HepG2 (cell line): Measurements from ENCODE around the gene FTL. TPM values are rescaled to one million over a fixed set of nuclear protein-coding genes. Genes with fewer than 3 reads are reported as not detected.
A peak's percentile ranks its signal among the peaks of the same experiment; 100 is the strongest.

Experiments used
- ESRRA ChIP-seq: sonication (generic); formaldehyde crosslinking; IDR thresholded peaks from 2 replicates; pipeline ENCODE4 v1.5.1; 2020; ENCODE audit warnings: mild to moderate bottlenecking, low read depth, missing genetic modification reagents
- HINFP ChIP-seq: sonication (generic); formaldehyde crosslinking; IDR thresholded peaks from 2 replicates; pipeline ENCODE4 v1.4.0; 2020; ENCODE audit warnings: low read depth, mild to moderate bottlenecking, missing genetic modification reagents
- HOXA3 ChIP-seq: sonication (generic); formaldehyde crosslinking; IDR thresholded peaks from 2 replicates; pipeline ENCODE4 v1.5.0; 2020; ENCODE audit warnings: missing genetic modification reagents
- PHF5A ChIP-seq: IDR thresholded peaks from one replicate; pipeline ENCODE4 v1.6.1; 2018; ENCODE audit warnings: low read depth, missing genetic modification reagents; ENCODE audit not compliant: unreplicated experiment
- SMAD9 ChIP-seq: sonication (generic); formaldehyde crosslinking; IDR thresholded peaks from 2 replicates; pipeline ENCODE4 v1.5.1; 2020; ENCODE audit warnings: mild to moderate bottlenecking, missing genetic modification reagents
- SP4 ChIP-seq: sonication (generic); formaldehyde crosslinking; IDR thresholded peaks from 2 replicates; pipeline ENCODE4 v1.8.1; 2023; ENCODE audit warnings: mild to moderate bottlenecking, missing genetic modification reagents
- ZNF225 ChIP-seq: sonication (generic); formaldehyde crosslinking; IDR thresholded peaks from 2 replicates; pipeline ENCODE4 v1.4.0; 2020; ENCODE audit warnings: mild to moderate bottlenecking, missing genetic modification reagents
- ZNF660 ChIP-seq: sonication (generic); formaldehyde crosslinking; IDR thresholded peaks from 2 replicates; pipeline ENCODE4 v1.5.1; 2020; ENCODE audit warnings: mild to moderate bottlenecking, low read depth, missing genetic modification reagents, borderline replicate concordance
- ZNF691 ChIP-seq: sonication (generic); formaldehyde crosslinking; IDR thresholded peaks from 2 replicates; pipeline ENCODE4 v1.4.0; 2020; ENCODE audit warnings: missing genetic modification reagents, low read depth, mild to moderate bottlenecking, borderline replicate concordance
- ZNF792 ChIP-seq: IDR thresholded peaks from 2 replicates; pipeline ENCODE4 v1.6.1; 2016
- ZSCAN30 ChIP-seq: sonication (generic); formaldehyde crosslinking; IDR thresholded peaks from 2 replicates; pipeline ENCODE4 v1.5.0; 2020; ENCODE audit warnings: mild to moderate bottlenecking, missing genetic modification reagents
- polyA plus RNA-seq, 8 experiments: library from polyadenylated mRNA; depleted of rRNA in 3 of 8; stranded (reverse) in 7 of 8; unstranded in 1 of 8; fragments of >200 nt; fragmentation: Illumina TruSeq in 4 of 8; extraction: Trizol in 4 of 8; gene quantifications; 2 replicates each; pipeline versions ENCODE4 v1.2.1 to v1.2.3, GENCODE V29; 2011 to 2016; ENCODE audit warnings: low read depth in 4 of 8, missing spikeins in 1 of 8, mixed read lengths in 1 of 8; ENCODE audit not compliant: insufficient read depth in 1 of 8
- total RNA-seq, 5 experiments: library from RNA; depleted of rRNA; stranded (reverse); fragments of >200 nt; fragmentation: Illumina TruSeq; extraction: Trizol; gene quantifications; 2 replicates each; pipeline ENCODE4 v1.2.3, GENCODE V29; 2016; ENCODE audit warnings: low read depth in 1 of 5
- TF ChIP-seq, protein P1 (sequence below): sonication (generic); formaldehyde crosslinking; IDR thresholded peaks from 2 replicates; pipeline ENCODE4 v1.5.0; 2020; ENCODE audit warnings: mild to moderate bottlenecking, missing genetic modification reagents
- TF ChIP-seq, protein P2 (sequence below): sonication (generic); formaldehyde crosslinking; IDR thresholded peaks from 2 replicates; pipeline ENCODE4 v1.4.0; 2020; ENCODE audit warnings: mild to moderate bottlenecking, low read depth, missing genetic modification reagents
- TF ChIP-seq, protein P3 (sequence below): IDR thresholded peaks from 2 replicates; pipeline ENCODE4 v1.6.1; 2016; ENCODE audit warnings: missing biosample characterization, missing genetic modification reagents, low read depth
- TF ChIP-seq, protein P4 (sequence below): sonication (generic); formaldehyde crosslinking; IDR thresholded peaks from 2 replicates; pipeline ENCODE4 v1.9.0; 2021; ENCODE audit warnings: missing genetic modification reagents, mild to moderate bottlenecking, borderline replicate concordance
- TF ChIP-seq, protein P5 (sequence below): sonication (generic); formaldehyde crosslinking; conservative IDR thresholded peaks from 2 replicates; pipeline ENCODE4 v1.8.0; 2022; ENCODE audit warnings: low read depth, missing genetic modification reagents

FTL gene
- total and polyA plus RNA-seq, 2 of the 13 experiments (the other 11 are each of a cell fraction or from before 2014, with no cell fraction given), result 2,721 to 8,800 TPM

- TF ChIP-seq, protein P1, sequence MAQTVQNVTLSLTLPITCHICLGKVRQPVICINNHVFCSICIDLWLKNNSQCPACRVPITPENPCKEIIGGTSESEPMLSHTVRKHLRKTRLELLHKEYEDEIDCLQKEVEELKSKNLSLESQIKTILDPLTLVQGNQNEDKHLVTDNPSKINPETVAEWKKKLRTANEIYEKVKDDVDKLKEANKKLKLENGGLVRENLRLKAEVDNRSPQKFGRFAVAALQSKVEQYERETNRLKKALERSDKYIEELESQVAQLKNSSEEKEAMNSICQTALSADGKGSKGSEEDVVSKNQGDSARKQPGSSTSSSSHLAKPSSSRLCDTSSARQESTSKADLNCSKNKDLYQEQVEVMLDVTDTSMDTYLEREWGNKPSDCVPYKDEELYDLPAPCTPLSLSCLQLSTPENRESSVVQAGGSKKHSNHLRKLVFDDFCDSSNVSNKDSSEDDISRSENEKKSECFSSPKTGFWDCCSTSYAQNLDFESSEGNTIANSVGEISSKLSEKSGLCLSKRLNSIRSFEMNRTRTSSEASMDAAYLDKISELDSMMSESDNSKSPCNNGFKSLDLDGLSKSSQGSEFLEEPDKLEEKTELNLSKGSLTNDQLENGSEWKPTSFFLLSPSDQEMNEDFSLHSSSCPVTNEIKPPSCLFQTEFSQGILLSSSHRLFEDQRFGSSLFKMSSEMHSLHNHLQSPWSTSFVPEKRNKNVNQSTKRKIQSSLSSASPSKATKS (CRISPR knock-in tag), result no peak; the same call in 1 of the 2 replicates
- TF ChIP-seq ZNF225 (CRISPR knock-in tag) (no peak; the same call in 1 of the 2 replicates), ZNF660 (CRISPR knock-in tag) (no peak), HOXA3 (CRISPR knock-in tag) (peak; percentile 46; the same call in 1 of the 2 replicates), SMAD9 (no peak), ESRRA (CRISPR knock-in tag) (no peak), SP4 (CRISPR knock-in tag) (no peak), PHF5A (CRISPR knock-in tag) (peak; percentile 50), ZSCAN30 (no peak; the same call in 1 of the 2 replicates), ZNF691 (CRISPR knock-in tag) (no peak), ZNF792 (CRISPR knock-in tag) (no peak), HINFP (no peak)
- TF ChIP-seq, protein P2, sequence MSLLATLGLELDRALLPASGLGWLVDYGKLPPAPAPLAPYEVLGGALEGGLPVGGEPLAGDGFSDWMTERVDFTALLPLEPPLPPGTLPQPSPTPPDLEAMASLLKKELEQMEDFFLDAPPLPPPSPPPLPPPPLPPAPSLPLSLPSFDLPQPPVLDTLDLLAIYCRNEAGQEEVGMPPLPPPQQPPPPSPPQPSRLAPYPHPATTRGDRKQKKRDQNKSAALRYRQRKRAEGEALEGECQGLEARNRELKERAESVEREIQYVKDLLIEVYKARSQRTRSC, result no peak
- TF ChIP-seq, protein P3, sequence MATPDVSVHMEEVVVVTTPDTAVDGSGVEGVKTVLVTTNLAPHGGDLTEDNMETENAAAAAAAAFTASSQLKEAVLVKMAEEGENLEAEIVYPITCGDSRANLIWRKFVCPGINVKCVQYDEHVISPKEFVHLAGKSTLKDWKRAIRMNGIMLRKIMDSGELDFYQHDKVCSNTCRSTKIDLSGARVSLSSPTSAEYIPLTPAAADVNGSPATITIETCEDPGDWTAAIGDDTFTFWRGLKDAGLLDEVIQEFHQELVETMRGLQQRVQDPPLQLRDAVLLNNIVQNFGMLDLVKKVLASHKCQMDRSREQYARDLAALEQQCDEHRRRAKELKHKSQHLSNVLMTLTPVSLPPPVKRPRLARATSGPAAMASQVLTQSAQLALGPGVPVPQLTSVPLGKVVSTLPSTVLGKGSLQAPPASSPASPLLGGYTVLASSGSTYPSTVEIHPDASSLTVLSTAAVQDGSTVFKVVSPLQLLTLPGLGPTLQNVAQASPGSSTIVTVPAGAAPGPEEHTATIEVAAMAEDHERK (CRISPR knock-in tag), result no peak
- TF ChIP-seq, protein P4, sequence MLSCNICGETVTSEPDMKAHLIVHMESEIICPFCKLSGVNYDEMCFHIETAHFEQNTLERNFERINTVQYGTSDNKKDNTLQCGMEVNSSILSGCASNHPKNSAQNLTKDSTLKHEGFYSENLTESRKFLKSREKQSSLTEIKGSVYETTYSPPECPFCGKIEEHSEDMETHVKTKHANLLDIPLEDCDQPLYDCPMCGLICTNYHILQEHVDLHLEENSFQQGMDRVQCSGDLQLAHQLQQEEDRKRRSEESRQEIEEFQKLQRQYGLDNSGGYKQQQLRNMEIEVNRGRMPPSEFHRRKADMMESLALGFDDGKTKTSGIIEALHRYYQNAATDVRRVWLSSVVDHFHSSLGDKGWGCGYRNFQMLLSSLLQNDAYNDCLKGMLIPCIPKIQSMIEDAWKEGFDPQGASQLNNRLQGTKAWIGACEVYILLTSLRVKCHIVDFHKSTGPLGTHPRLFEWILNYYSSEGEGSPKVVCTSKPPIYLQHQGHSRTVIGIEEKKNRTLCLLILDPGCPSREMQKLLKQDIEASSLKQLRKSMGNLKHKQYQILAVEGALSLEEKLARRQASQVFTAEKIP (CRISPR knock-in tag), result no peak
- TF ChIP-seq, protein P5, sequence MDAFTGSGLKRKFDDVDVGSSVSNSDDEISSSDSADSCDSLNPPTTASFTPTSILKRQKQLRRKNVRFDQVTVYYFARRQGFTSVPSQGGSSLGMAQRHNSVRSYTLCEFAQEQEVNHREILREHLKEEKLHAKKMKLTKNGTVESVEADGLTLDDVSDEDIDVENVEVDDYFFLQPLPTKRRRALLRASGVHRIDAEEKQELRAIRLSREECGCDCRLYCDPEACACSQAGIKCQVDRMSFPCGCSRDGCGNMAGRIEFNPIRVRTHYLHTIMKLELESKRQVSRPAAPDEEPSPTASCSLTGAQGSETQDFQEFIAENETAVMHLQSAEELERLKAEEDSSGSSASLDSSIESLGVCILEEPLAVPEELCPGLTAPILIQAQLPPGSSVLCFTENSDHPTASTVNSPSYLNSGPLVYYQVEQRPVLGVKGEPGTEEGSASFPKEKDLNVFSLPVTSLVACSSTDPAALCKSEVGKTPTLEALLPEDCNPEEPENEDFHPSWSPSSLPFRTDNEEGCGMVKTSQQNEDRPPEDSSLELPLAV (CRISPR knock-in tag), result no peak
Observed at GRCh38 chr19:48967346-48968178, 2.5 kb downstream of the FTL start (continued).
